H9 (cell line): Measurements from ENCODE around the gene TIMM13. TPM values are rescaled to one million over a fixed set of nuclear protein-coding genes. Genes with fewer than 3 reads are reported as not detected.

Experiments used
- DNase-seq: peaks from one replicate; pipeline ENCODE4 v3.0.0-alpha.2; 2017
- H2AFZ ChIP-seq: one replicate; pipeline ENCODE4 v1.6.1; 2013; ENCODE audit warnings: mild to moderate bottlenecking, low read length, control low read depth, moderate library complexity
- H2AK5ac ChIP-seq: 2 replicates; pipeline ENCODE4 v1.6.1; 2013; ENCODE audit warnings: low read length, control low read depth, mixed read lengths; ENCODE audit not compliant: insufficient read length
- H2BK120ac ChIP-seq: one replicate; pipeline ENCODE4 v1.6.1; 2013; ENCODE audit warnings: low read depth, mild to moderate bottlenecking, low read length, control low read depth, inconsistent platforms; ENCODE audit not compliant: poor library complexity, severe bottlenecking
- H2BK12ac ChIP-seq: 2 replicates; pipeline ENCODE4 v1.6.1; 2013; ENCODE audit warnings: low read length, control low read depth, mixed read lengths, low read depth; ENCODE audit not compliant: insufficient read length
- H2BK15ac ChIP-seq: 2 replicates; pipeline ENCODE4 v1.6.1; 2013; ENCODE audit warnings: low read depth, low read length, control low read depth
- H2BK20ac ChIP-seq: one replicate; pipeline ENCODE4 v1.6.1; 2013; ENCODE audit warnings: low read depth, mild to moderate bottlenecking, low read length, control low read depth, inconsistent platforms; ENCODE audit not compliant: poor library complexity, severe bottlenecking
- H2BK5ac ChIP-seq: 2 replicates; pipeline ENCODE4 v1.6.1; 2013; ENCODE audit warnings: low read length, control low read depth, mixed read lengths; ENCODE audit not compliant: insufficient read length
- H3K14ac ChIP-seq: 2 replicates; pipeline ENCODE4 v1.6.1; 2013; ENCODE audit warnings: low read length, control low read depth; ENCODE audit not compliant: insufficient read depth
- H3K18ac ChIP-seq: 2 replicates; pipeline ENCODE4 v1.6.1; 2013; ENCODE audit warnings: low read depth, mild to moderate bottlenecking, mixed read lengths, low read length, control low read depth; ENCODE audit not compliant: insufficient read length
- H3K23ac ChIP-seq: 2 replicates; pipeline ENCODE4 v1.6.1; 2013; ENCODE audit warnings: low read length, control low read depth, mixed read lengths, low read depth; ENCODE audit not compliant: insufficient read length
- H3K23me2 ChIP-seq: 2 replicates; pipeline ENCODE4 v1.6.1; 2013; ENCODE audit warnings: low read depth, mild to moderate bottlenecking, mixed read lengths, low read length, control low read depth; ENCODE audit not compliant: insufficient read length, poor library complexity, severe bottlenecking
- H3K27ac ChIP-seq: 2 replicates; pipeline ENCODE4 v1.5.1; 2013; ENCODE audit warnings: low read length, control low read depth, mixed read lengths, low read depth; ENCODE audit not compliant: insufficient read length
- H3K27me3 ChIP-seq: 2 replicates; pipeline ENCODE4 v1.6.1; 2013; ENCODE audit warnings: low read length, control low read depth, inconsistent platforms; ENCODE audit not compliant: insufficient read depth
- H3K4ac ChIP-seq: 2 replicates; pipeline ENCODE4 v1.6.1; 2013; ENCODE audit warnings: low read depth, mild to moderate bottlenecking, control low read depth, inconsistent platforms, low read length, moderate library complexity
- H3K4me1 ChIP-seq: 2 replicates; pipeline ENCODE4 v1.6.1; 2013; ENCODE audit warnings: low read length, control low read depth, inconsistent platforms; ENCODE audit not compliant: insufficient read depth
- H3K4me2 ChIP-seq: 2 replicates; pipeline ENCODE4 v1.6.1; 2013; ENCODE audit warnings: low read length, control low read depth, mixed read lengths; ENCODE audit not compliant: insufficient read length, insufficient read depth
- H3K56ac ChIP-seq: 2 replicates; pipeline ENCODE4 v1.6.1; 2013; ENCODE audit warnings: low read depth, mild to moderate bottlenecking, mixed read lengths, low read length, control low read depth; ENCODE audit not compliant: insufficient read length
- H3K79me1 ChIP-seq: 2 replicates; pipeline ENCODE4 v1.6.1; 2013; ENCODE audit warnings: low read depth, mild to moderate bottlenecking, moderate library complexity, low read length, control low read depth, inconsistent platforms; ENCODE audit not compliant: insufficient read depth, poor library complexity, severe bottlenecking
- H3K79me2 ChIP-seq: 2 replicates; pipeline ENCODE4 v1.6.1; 2013; ENCODE audit warnings: low read length, control low read depth, inconsistent platforms; ENCODE audit not compliant: insufficient read depth
- H3K9ac ChIP-seq: 2 replicates; pipeline ENCODE4 v1.6.1; 2013; ENCODE audit warnings: low read length, control low read depth, mixed read lengths; ENCODE audit not compliant: insufficient read length; ENCODE audit errors: extremely low read depth
- H3K9me3 ChIP-seq: one replicate; pipeline ENCODE4 v1.6.1; 2013; ENCODE audit warnings: low read depth, low read length, inconsistent platforms; ENCODE audit not compliant: control insufficient read depth
- H3T11ph ChIP-seq: one replicate; pipeline ENCODE4 v1.6.1; 2013; ENCODE audit warnings: mild to moderate bottlenecking, low read length, control low read depth, inconsistent platforms
- H4K20me1 ChIP-seq: one replicate; pipeline ENCODE4 v1.6.1; 2013; ENCODE audit not compliant: control insufficient read depth, insufficient read length, insufficient read depth
- H4K5ac ChIP-seq: 2 replicates; pipeline ENCODE4 v1.6.1; 2013; ENCODE audit warnings: low read depth, mild to moderate bottlenecking, mixed read lengths, low read length, control low read depth; ENCODE audit not compliant: insufficient read length
- H4K8ac ChIP-seq: replicated peaks from 2 replicates; pipeline ENCODE4 v1.6.1; 2013; ENCODE audit warnings: low read length, control low read depth, mixed read lengths, low read depth; ENCODE audit not compliant: insufficient read length
- H4K91ac ChIP-seq: 2 replicates; pipeline ENCODE4 v1.6.1; 2013; ENCODE audit warnings: low read depth, mild to moderate bottlenecking, moderate library complexity, mixed read lengths, low read length, control low read depth; ENCODE audit not compliant: insufficient read length
- H3K27ac Mint-ChIP-seq, 3 experiments: 2 replicates in 2 of 3; 3 replicates in 1 of 3; pipeline ENCODE4 v1.8.0; 2020 to 2021; ENCODE audit warnings: mixed read lengths in 3 of 3, mild to moderate bottlenecking in 1 of 3, moderate library complexity in 1 of 3
- H3K27me3 Mint-ChIP-seq: 2 replicates; pipeline ENCODE4 v1.8.0; 2021; ENCODE audit warnings: low read depth, mild to moderate bottlenecking, moderate library complexity, mixed read lengths
- H3K36me3 Mint-ChIP-seq, 3 experiments: 2 replicates in 2 of 3; 3 replicates in 1 of 3; pipeline ENCODE4 v1.8.0; 2020 to 2021; ENCODE audit warnings: low read depth in 3 of 3, mixed read lengths in 3 of 3; ENCODE audit not compliant: insufficient read depth in 1 of 3
- H3K4me1 Mint-ChIP-seq, 2 experiments: 2 replicates each; pipeline ENCODE4 v1.8.0; 2020; ENCODE audit warnings: mixed read lengths in 2 of 2
- H3K4me3 Mint-ChIP-seq, 2 experiments: 2 replicates in 1 of 2; 3 replicates in 1 of 2; pipeline ENCODE4 v1.8.0; 2020 to 2021; ENCODE audit warnings: mild to moderate bottlenecking in 2 of 2, mixed read lengths in 2 of 2, moderate library complexity in 1 of 2
- H3K9me3 Mint-ChIP-seq, 2 experiments: 2 replicates in 1 of 2; 3 replicates in 1 of 2; pipeline ENCODE4 v1.8.0; 2020; ENCODE audit warnings: mild to moderate bottlenecking in 2 of 2, mixed read lengths in 2 of 2, moderate library complexity in 1 of 2
- CTCF ChIP-seq: fragments of 200-600 bp; sonication (generic); conservative IDR thresholded peaks from 3 replicates; pipeline ENCODE4 v1.8.0; 2021; ENCODE audit warnings: antibody characterized with exemption, mild to moderate bottlenecking
- WGBS: extraction: QIAGEN DNeasy Blood & Tissue Kit; methylation state at CpG from one replicate; pipeline ENCODE4 v1.1.7; 2013; ENCODE audit warnings: missing lambda C conversion rate, low lambda C conversion rate, mixed read lengths; ENCODE audit not compliant: insufficient read length; ENCODE audit errors: extremely low coverage; 5-methylcytosine and 5-hydroxymethylcytosine counted together
- total RNA-seq: library from RNA; stranded (reverse); gene quantifications from 2 replicates; pipeline ENCODE4 v1.2.1, GENCODE V29; 2021

The TIMM13 gene
- total RNA-seq, 1 experiment from 2014 or later = 214 TPM

GRCh38 chr19:2458054-2458453 is 30.7 kb upstream of the TIMM13 start:
- Histone ChIP-seq H3K23ac (no peak overlapping the region), H3K23me2 (peaks cover 15% of the 10 kb centered on the region), H2BK15ac (no peak overlapping the region), H2BK120ac (no peak overlapping the region), H4K5ac (no peak overlapping the region), H3K4ac (no peak overlapping the region), H3K18ac (no peak overlapping the region), H2AK5ac (no peak overlapping the region), H4K8ac (no peak overlapping the region), H3K9me3 (no peaks in the 10 kb centered on the region), H3K79me1 (peaks cover 4% of the 10 kb centered on the region), H3K79me2 (peaks cover 19% of the 10 kb centered on the region; the same call in 1 of the 2 replicates), H3K27me3 (no peaks in the 10 kb centered on the region), H2AFZ (no peak overlapping the region), H2BK5ac (no peak overlapping the region), H3K27ac (no peak overlapping the region), H3K9ac (no peak overlapping the region), H2BK12ac (no peak overlapping the region), H3K56ac (no peak overlapping the region), H3K14ac (no peak overlapping the region), H4K20me1 (no peaks in the 10 kb centered on the region), H3K4me2 (no peak overlapping the region), H3T11ph (no peak overlapping the region), H2BK20ac (no peak overlapping the region), H4K91ac (no peak overlapping the region), H3K4me1 (no peaks in the 10 kb centered on the region; the same call in 1 of the 2 replicates)
- H3K4me3 Mint-ChIP-seq = no peak overlapping the region
- H3K27ac Mint-ChIP-seq = no peak overlapping the region
- peaks cover 8 to 26% of the 10 kb centered on the region in 2 experiments for H3K4me1 Mint-ChIP-seq
- no CpG with 5 or more reads among the region's 5 CpGs for WGBS
- no peaks in the 10 kb centered on the region for H3K9me3 Mint-ChIP-seq
- TF ChIP-seq CTCF = no peak
- no peaks in the 10 kb centered on the region for H3K27me3 Mint-ChIP-seq
- no peak for DNase-seq
- no peaks in the 10 kb centered on the region for H3K36me3 Mint-ChIP-seq
